ENCODE results near the gene ARHGAP1.
A peak's percentile ranks its signal among the peaks of the same experiment; 100 is the strongest.

The ARHGAP1 gene

DNA sequence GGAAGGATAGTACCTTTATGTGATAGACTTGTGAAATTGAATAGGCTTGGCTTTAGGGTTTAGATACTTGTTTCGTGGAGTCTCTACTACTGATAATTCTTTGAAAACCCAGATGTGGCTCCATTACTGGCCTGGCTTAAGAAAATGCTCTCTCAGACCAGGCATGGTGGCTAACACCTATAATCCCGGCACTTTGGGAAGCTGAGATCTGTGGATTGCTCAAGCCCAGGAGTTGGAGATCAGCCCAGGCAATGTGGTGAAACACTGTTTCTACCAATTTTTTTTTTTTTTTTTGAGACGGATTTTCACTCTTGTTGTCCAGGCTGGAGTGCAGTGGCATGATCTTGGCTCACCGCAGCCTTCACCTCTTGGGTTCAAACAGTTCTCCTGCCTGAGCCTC lies 42.2 kb downstream of the ARHGAP1 start:
- WGBS, 2 experiments (ENCODE audit: insufficient coverage in 2 of 2), result 94 to 100% methylated on average over 4 of the region's 4 CpGs
- Histone ChIP-seq H3K27ac (ENCODE audit: low read depth, low read length, severe bottlenecking) (no peak overlapping the region), H3K9me3 (ENCODE audit: control insufficient read depth, low read length) (no peaks in the 10 kb centered on the region), H3K4me3 (ENCODE audit: extremely low read depth, insufficient read depth, low read length, poor library complexity, severe bottlenecking) (no peak overlapping the region), H3K36me3 (ENCODE audit: control insufficient read depth, insufficient read depth, low read length) (peaks cover 91% of the 10 kb centered on the region), H3K4me1 (ENCODE audit: control insufficient read depth, insufficient read depth, low read length, poor library complexity, severe bottlenecking) (peaks cover 21% of the 10 kb centered on the region)

DNA sequence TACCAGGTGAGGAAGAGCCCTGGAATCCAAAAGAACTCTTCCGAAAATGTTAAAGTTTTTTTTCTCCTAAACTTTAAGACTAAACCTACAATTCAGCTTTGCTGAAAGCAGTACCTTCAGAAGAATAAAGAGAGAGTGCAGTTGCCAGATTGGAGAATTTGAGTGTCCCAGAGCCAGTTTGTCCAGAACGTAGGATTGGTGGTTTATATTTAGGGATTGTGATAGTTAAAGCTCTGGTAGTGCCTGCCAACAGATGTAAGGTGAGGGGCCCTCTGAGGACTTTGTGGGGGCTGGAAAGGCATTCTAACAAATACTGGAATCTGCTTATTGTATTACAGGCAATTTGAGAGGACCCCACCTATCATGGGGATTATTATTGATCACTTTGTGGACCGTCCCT lies 43.2 kb downstream of the ARHGAP1 start:
- 90 to 100% methylated on average over 1 of the region's 3 CpGs for WGBS, 2 experiments (ENCODE audit: insufficient coverage in 2 of 2)
- Histone ChIP-seq H3K27ac (ENCODE audit: low read depth, low read length, severe bottlenecking) (no peak overlapping the region), H3K36me3 (ENCODE audit: control insufficient read depth, insufficient read depth, low read length) (peaks cover 94% of the 10 kb centered on the region), H3K9me3 (ENCODE audit: control insufficient read depth, low read length) (no peaks in the 10 kb centered on the region), H3K4me1 (ENCODE audit: control insufficient read depth, insufficient read depth, low read length, poor library complexity, severe bottlenecking) (peaks cover 18% of the 10 kb centered on the region), H3K4me3 (ENCODE audit: extremely low read depth, insufficient read depth, low read length, poor library complexity, severe bottlenecking) (no peak overlapping the region)

DNA sequence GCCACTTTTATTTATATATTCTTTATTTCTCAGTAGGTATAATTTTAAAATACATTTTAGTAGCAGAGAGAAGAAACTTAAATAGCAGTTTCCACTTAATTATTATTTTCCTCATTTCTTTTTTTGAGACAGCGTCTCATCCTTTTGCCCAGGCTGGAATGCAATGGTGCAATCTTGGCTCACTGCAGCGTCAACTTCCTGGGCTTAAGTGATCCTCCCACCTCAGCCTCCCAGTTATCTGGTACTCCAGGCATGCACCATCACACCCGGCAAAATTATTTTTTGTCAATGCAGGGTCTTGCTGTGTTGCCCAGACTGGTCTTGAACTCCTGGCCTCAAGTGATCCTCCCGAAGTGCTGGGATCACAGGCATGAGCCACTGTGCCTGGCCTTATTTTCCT lies 44.8 kb downstream of the ARHGAP1 start:
- 95 to 98% methylated on average over 4 of the region's 4 CpGs for WGBS, 2 experiments (ENCODE audit: insufficient coverage in 2 of 2)
- Histone ChIP-seq H3K4me1 (ENCODE audit: control insufficient read depth, insufficient read depth, low read length, poor library complexity, severe bottlenecking) (peaks cover 24% of the 10 kb centered on the region), H3K36me3 (ENCODE audit: control insufficient read depth, insufficient read depth, low read length) (peaks cover 94% of the 10 kb centered on the region)

GRCh38 chr11:46649180-46649738 lies 51.2 kb downstream of the ARHGAP1 start:
- no peak overlapping the region for H3K4me3 ChIP-seq (ENCODE audit: extremely low read depth, insufficient read depth, low read length, poor library complexity, severe bottlenecking)
- 71 to 83% methylated on average over 1 of the region's 2 CpGs for WGBS, 2 experiments (ENCODE audit: insufficient coverage in 2 of 2)
- peaks cover 74% of the 10 kb centered on the region for H3K36me3 ChIP-seq (ENCODE audit: control insufficient read depth, insufficient read depth, low read length)

More for the DNA sequence above, 44.8 kb downstream of the ARHGAP1 start:
- Histone ChIP-seq H3K27ac (ENCODE audit: low read depth, low read length, severe bottlenecking) (no peak overlapping the region), H3K4me3 (ENCODE audit: extremely low read depth, insufficient read depth, low read length, poor library complexity, severe bottlenecking) (no peak overlapping the region), H3K9me3 (ENCODE audit: control insufficient read depth, low read length) (no peaks in the 10 kb centered on the region)

DNA sequence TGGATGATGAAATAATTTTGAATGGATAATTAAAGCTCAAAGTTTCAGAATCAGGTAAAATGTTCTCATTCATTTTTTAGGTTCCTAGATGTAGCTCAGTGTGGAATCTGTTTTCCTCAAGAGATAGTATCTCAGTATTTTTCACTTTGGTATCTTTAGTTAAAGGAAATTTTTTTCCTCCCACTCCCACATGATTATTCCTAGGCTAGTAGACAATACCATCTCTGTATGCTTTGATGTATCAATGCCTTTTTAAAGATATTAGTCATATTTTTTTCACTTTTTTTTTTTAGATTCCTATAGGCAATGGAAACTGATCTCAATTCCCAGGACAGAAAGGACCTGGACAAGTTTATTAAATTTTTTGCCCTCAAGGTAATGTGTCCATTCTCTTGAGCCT lies 56.4 kb downstream of the ARHGAP1 start:
- Histone ChIP-seq H3K36me3 (ENCODE audit: control insufficient read depth, insufficient read depth, low read length) (peaks cover 72% of the 10 kb centered on the region), H3K9me3 (ENCODE audit: control insufficient read depth, low read length) (no peaks in the 10 kb centered on the region), H3K4me1 (ENCODE audit: control insufficient read depth, insufficient read depth, low read length, poor library complexity, severe bottlenecking) (peaks cover 12% of the 10 kb centered on the region), H3K4me3 (ENCODE audit: extremely low read depth, insufficient read depth, low read length, poor library complexity, severe bottlenecking) (no peak overlapping the region), H3K27ac (ENCODE audit: low read depth, low read length, severe bottlenecking) (no peak overlapping the region)

More at GRCh38 chr11:46649180-46649738, 51.2 kb downstream of the ARHGAP1 start:
- H3K27ac ChIP-seq (ENCODE audit: low read depth, low read length, severe bottlenecking), result peak overlapping the region; percentile 98
- H3K4me1 ChIP-seq (ENCODE audit: control insufficient read depth, insufficient read depth, low read length, poor library complexity, severe bottlenecking), result peaks cover 31% of the 10 kb centered on the region
- H3K9me3 ChIP-seq (ENCODE audit: control insufficient read depth, low read length), result no peaks in the 10 kb centered on the region

- H3K4me1 ChIP-seq (ENCODE audit: control insufficient read depth, insufficient read depth, low read length, poor library complexity, severe bottlenecking), result peaks cover 12% of the 10 kb centered on the region
- no peak overlapping the region for H3K4me3 ChIP-seq (ENCODE audit: extremely low read depth, insufficient read depth, low read length, poor library complexity, severe bottlenecking)
- no CpG with 5 or more reads among the region's 3 CpGs for WGBS, 2 experiments (ENCODE audit: insufficient coverage in 2 of 2)
- H3K9me3 ChIP-seq (ENCODE audit: control insufficient read depth, low read length), result no peaks in the 10 kb centered on the region
- no peak overlapping the region for H3K27ac ChIP-seq (ENCODE audit: low read depth, low read length, severe bottlenecking)
- H3K36me3 ChIP-seq (ENCODE audit: control insufficient read depth, insufficient read depth, low read length), result peaks cover 76% of the 10 kb centered on the region
Measured at GRCh38 chr11:46643531-46643930, 56.9 kb downstream of the ARHGAP1 start.

- peaks cover 79% of the 10 kb centered on the region for H3K36me3 ChIP-seq (ENCODE audit: control insufficient read depth, insufficient read depth, low read length)
- no peaks in the 10 kb centered on the region for H3K9me3 ChIP-seq (ENCODE audit: control insufficient read depth, low read length)
- H3K4me1 ChIP-seq (ENCODE audit: control insufficient read depth, insufficient read depth, low read length, poor library complexity, severe bottlenecking), result peaks cover 4% of the 10 kb centered on the region
- no peak overlapping the region for H3K4me3 ChIP-seq (ENCODE audit: extremely low read depth, insufficient read depth, low read length, poor library complexity, severe bottlenecking)
- WGBS, 2 experiments (ENCODE audit: insufficient coverage in 2 of 2), result 95 to 98% methylated on average over 6 of the region's 8 CpGs
- no peak overlapping the region for H3K27ac ChIP-seq (ENCODE audit: low read depth, low read length, severe bottlenecking)
Measured at GRCh38 chr11:46642627-46643335, 57.6 kb downstream of the ARHGAP1 start.

DNA sequence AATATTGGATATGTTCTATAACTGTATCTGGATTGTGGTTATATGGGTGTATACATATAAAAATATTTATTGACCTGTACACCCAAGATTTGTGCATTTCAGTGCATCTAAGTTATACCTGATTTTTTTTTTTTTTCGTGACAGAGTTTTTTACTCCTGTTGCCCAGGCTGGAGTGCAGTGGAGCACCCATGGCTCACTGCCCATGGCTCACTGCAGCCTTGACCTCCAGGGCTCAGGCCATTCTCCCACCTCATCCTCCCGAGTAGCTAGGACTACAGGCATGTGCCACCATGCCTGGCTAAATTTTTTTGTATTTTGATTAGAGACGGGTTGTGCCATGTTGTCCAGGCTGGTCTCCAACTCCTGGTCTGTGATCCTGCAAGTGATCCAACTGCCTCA lies 58.8 kb downstream of the ARHGAP1 start:
- 81 to 100% methylated on average over 1 to 2 of the region's 3 CpGs for WGBS, 2 experiments (ENCODE audit: insufficient coverage in 2 of 2)
- no peak overlapping the region for H3K27ac ChIP-seq (ENCODE audit: low read depth, low read length, severe bottlenecking)
- H3K4me1 ChIP-seq (ENCODE audit: control insufficient read depth, insufficient read depth, low read length, poor library complexity, severe bottlenecking), result no peaks in the 10 kb centered on the region
- H3K36me3 ChIP-seq (ENCODE audit: control insufficient read depth, insufficient read depth, low read length), result peaks cover 80% of the 10 kb centered on the region
- H3K4me3 ChIP-seq (ENCODE audit: extremely low read depth, insufficient read depth, low read length, poor library complexity, severe bottlenecking), result no peak overlapping the region
- H3K9me3 ChIP-seq (ENCODE audit: control insufficient read depth, low read length), result no peaks in the 10 kb centered on the region

DNA sequence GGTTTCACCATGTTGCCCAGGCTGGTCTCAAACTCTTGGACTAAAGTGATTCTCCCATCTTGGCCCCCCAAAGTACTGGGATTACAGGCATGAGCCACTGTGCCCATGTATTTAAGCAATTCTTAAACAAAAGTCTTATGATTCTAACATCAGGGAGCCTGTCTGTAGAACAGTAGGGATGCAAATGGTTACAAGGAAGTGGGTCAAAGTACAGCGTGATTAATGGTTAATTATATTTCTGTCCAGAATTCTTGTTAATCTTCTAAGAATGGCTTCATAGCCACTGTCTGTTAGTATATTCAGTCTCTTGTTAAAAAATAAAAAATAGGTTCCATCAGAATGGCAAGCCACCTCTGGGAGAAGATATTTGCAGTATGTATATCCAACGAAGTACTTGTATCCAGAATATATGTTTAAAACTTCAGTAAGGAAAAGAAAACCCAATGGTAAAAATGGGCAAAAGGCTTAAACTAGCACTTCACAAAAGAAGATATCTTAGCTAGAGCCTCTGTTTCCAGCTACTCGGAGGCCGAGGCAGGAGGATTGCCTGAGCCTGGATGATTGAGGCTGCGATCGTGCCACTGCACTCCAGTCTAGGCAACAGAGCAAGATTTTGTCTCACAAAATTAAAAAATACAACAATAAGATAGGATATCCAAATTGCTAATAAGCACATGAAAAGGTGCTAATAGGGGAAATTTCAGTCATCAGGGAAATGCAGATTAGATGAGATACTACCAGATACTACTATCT lies 60.2 kb downstream of the ARHGAP1 start:
- Histone ChIP-seq H3K9me3 (ENCODE audit: control insufficient read depth, low read length) (no peaks in the 10 kb centered on the region), H3K4me3 (ENCODE audit: extremely low read depth, insufficient read depth, low read length, poor library complexity, severe bottlenecking) (no peak overlapping the region), H3K36me3 (ENCODE audit: control insufficient read depth, insufficient read depth, low read length) (peaks cover 79% of the 10 kb centered on the region), H3K27ac (ENCODE audit: low read depth, low read length, severe bottlenecking) (no peak overlapping the region), H3K4me1 (ENCODE audit: control insufficient read depth, insufficient read depth, low read length, poor library complexity, severe bottlenecking) (no peaks in the 10 kb centered on the region)
- 90 to 97% methylated on average over 5 of the region's 6 CpGs for WGBS, 2 experiments (ENCODE audit: insufficient coverage in 2 of 2)

DNA sequence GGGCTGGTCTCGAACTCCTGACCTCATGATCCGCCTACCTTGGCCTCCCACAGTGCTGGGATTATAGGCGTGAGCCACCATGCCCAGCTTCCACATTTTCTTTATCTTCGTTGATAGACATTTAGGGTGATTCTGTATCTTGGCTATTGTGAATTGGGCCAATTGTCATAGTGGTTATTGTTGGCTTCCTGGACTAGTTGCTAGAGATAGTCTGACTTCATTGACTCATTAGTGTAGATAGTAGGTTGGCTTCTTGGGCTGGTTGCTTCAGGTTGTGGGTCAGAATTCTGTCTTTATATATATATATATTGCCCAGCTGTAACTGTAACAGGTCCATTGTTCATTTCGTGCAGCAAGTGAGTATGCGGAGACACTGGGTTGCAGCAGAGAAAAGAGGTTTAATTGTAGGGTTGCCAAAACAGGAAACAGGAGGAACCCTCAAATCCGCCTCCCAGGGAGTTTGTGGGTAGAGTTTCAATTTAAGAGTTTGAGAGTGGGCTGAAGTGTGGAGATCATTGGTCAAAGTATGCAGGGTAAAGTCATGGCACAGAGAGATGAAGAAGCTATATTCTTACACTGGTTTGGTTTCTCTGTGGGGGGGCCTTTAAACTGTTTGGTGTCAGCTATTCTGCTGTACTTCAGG lies 61.1 kb downstream of the ARHGAP1 start:
- 83 to 91% methylated on average over 5 to 6 of the region's 7 CpGs for WGBS, 2 experiments (ENCODE audit: insufficient coverage in 2 of 2)
- no peaks in the 10 kb centered on the region for H3K4me1 ChIP-seq (ENCODE audit: control insufficient read depth, insufficient read depth, low read length, poor library complexity, severe bottlenecking)
- H3K36me3 ChIP-seq (ENCODE audit: control insufficient read depth, insufficient read depth, low read length), result peaks cover 77% of the 10 kb centered on the region
- no peak overlapping the region for H3K4me3 ChIP-seq (ENCODE audit: extremely low read depth, insufficient read depth, low read length, poor library complexity, severe bottlenecking)
- no peak overlapping the region for H3K27ac ChIP-seq (ENCODE audit: low read depth, low read length, severe bottlenecking)
- no peaks in the 10 kb centered on the region for H3K9me3 ChIP-seq (ENCODE audit: control insufficient read depth, low read length)

All from mesodermal cell (in vitro differentiated cells).